ENCODE measurements around the gene TLN1. TPM values are rescaled to one million over a fixed set of nuclear protein-coding genes. Genes with fewer than 3 reads are reported as not detected.

Gene TLN1
- total and polyA plus RNA-seq, 8 donors = 53.2 to 399 (median 174) TPM

GRCh38 chr9:35763803-35764202, 31.8 kb upstream of the TLN1 start:
- Histone ChIP-seq H3K27me3 (no peaks in the 10 kb centered on the region), H3K27ac (no peak overlapping the region), H3K9me3 (no peaks in the 10 kb centered on the region), H3K4me1 (peaks cover 0 to 28% (median 17%) of the 10 kb centered on the region in 4 donors), H3K4me3 (no peak overlapping the region), H3K36me3 (no peaks in the 10 kb centered on the region)
- intact Hi-C loops (cut with DNase I; ENCODE audit: low total_unique reads) = no loop called here
- DNase-seq = no peak
- 82 to 100% (median 100%) methylated on average over 1 of the region's 1 CpG for WGBS, 5 donors
- TF ChIP-seq CTCF (IDR thresholded peaks at IDR 0.05) (no peak), POLR2A (IDR thresholded peaks at IDR 0.05) (no peak), POLR2AphosphoS5 (IDR thresholded peaks at IDR 0.05) (no peak), EP300 (IDR thresholded peaks at IDR 0.05) (no peak)

GRCh38 chr9:35763181-35763580, 31.2 kb upstream of the TLN1 start:
- Histone ChIP-seq H3K4me1 (peaks cover 6 to 34% (median 20%) of the 10 kb centered on the region in 4 donors), H3K36me3 (no peaks in the 10 kb centered on the region), H3K27me3 (no peaks in the 10 kb centered on the region), H3K4me3 (no peak overlapping the region), H3K9me3 (no peaks in the 10 kb centered on the region), H3K27ac (no peak overlapping the region)
- no peak for DNase-seq
- intact Hi-C loops (cut with DNase I; ENCODE audit: low total_unique reads) = no loop called here
- WGBS, 5 donors = 54 to 75% (median 61%) methylated on average over 2 of the region's 2 CpGs
- TF ChIP-seq POLR2A (IDR thresholded peaks at IDR 0.05) = no peak
- TF ChIP-seq POLR2AphosphoS5 (IDR thresholded peaks at IDR 0.05) = no peak
- no peak for TF ChIP-seq CTCF (IDR thresholded peaks at IDR 0.05)
- TF ChIP-seq EP300 (IDR thresholded peaks at IDR 0.05) = no peak

- WGBS, 5 donors = 29 to 51% (median 34%) methylated on average over 2 of the region's 2 CpGs
- DNase-seq = peak in 1 of 2 donors; percentile 89
- Histone ChIP-seq H3K27ac (peak overlapping the region in 2 of 5 donors; percentile 7 to 56), H3K4me1 (peaks cover 14 to 53% (median 36%) of the 10 kb centered on the region in 4 donors), H3K27me3 (no peaks in the 10 kb centered on the region), H3K9me3 (no peaks in the 10 kb centered on the region), H3K4me3 (no peak overlapping the region), H3K36me3 (no peaks in the 10 kb centered on the region)
- intact Hi-C loops (cut with DNase I; ENCODE audit: low total_unique reads) = no loop called here
- TF ChIP-seq EP300 (IDR thresholded peaks at IDR 0.05) = no peak
- TF ChIP-seq CTCF (IDR thresholded peaks at IDR 0.05) = no peak
- TF ChIP-seq POLR2A (IDR thresholded peaks at IDR 0.05) = no peak
- TF ChIP-seq POLR2AphosphoS5 (IDR thresholded peaks at IDR 0.05) = peak in 1 of 3 donors; percentile 44
Observed at GRCh38 chr9:35760651-35761050, 28.7 kb upstream of the TLN1 start.

GRCh38 chr9:35759795-35760194, 27.8 kb upstream of the TLN1 start:
- Histone ChIP-seq H3K36me3 (peaks cover 0 to 6% (median 3%) of the 10 kb centered on the region in 4 donors), H3K4me1 (peaks cover 14 to 53% (median 36%) of the 10 kb centered on the region in 4 donors), H3K27ac (peak overlapping the region in 1 of 5 donors; percentile 7), H3K9me3 (no peaks in the 10 kb centered on the region), H3K27me3 (no peaks in the 10 kb centered on the region), H3K4me3 (no peak overlapping the region)
- WGBS, 5 donors = 88 to 97% (median 95%) methylated on average over 4 of the region's 4 CpGs
- DNase-seq = no peak
- no peak for TF ChIP-seq EP300 (IDR thresholded peaks at IDR 0.05)
- TF ChIP-seq CTCF (IDR thresholded peaks at IDR 0.05) = no peak
- no peak for TF ChIP-seq POLR2AphosphoS5 (IDR thresholded peaks at IDR 0.05)
- no peak for TF ChIP-seq POLR2A (IDR thresholded peaks at IDR 0.05)
- intact Hi-C loops (cut with DNase I; ENCODE audit: low total_unique reads) = no loop called here
